Naive thymus-derived CD4-positive, alpha-beta T cell (primary cell): ENCODE results near the gene ZNF618. TPM values are rescaled to one million over a fixed set of nuclear protein-coding genes. Genes with fewer than 3 reads are reported as not detected.
A peak's percentile ranks its signal among the peaks of the same experiment; 100 is the strongest.

ENCODE experiments used
- ATAC-seq: fragments of 150-1000 bp; cut with Tn5 transposase; 2 replicates; pipeline ENCODE4 v1.10.0; 2021; ENCODE audit warnings: mild to moderate bottlenecking, moderate library complexity
- CTCF ChIA-PET: fragments of 350-600 bp; sonication (Branson Sonifier 250); formaldehyde crosslinking; loops from one replicate; lab custom pipeline; 2021; ENCODE audit warnings: antibody characterized with exemption; lab: Charles Lee
- POLR2A ChIA-PET: fragments of 350-600 bp; sonication (Branson Sonifier 250); formaldehyde crosslinking; loops from one replicate; lab custom pipeline; 2021; ENCODE audit warnings: antibody characterized with exemption, inconsistent platforms; lab: Charles Lee
- DNase-seq, 9 donors: peaks; one replicate each; pipeline versions ENCODE4 v3.0.0 to v3.0.0-alpha.2; 2020 to 2022; ENCODE audit warnings: mixed read lengths in 1 of 9
- H3K27ac ChIP-seq: one replicate; pipeline ENCODE4 v1.7.0; 2013; ENCODE audit warnings: mild to moderate bottlenecking, low read depth, low read length, moderate library complexity
- H3K27me3 ChIP-seq, 2 donors: one replicate each; pipeline ENCODE4 v1.7.0; 2013; ENCODE audit warnings: low read length in 2 of 2, mild to moderate bottlenecking in 2 of 2, moderate library complexity in 2 of 2; ENCODE audit not compliant: control insufficient read depth in 2 of 2, insufficient read depth in 2 of 2
- H3K36me3 ChIP-seq, 3 experiments: 1 replicate in 2 of 3; 2 replicates in 1 of 3; pipeline ENCODE4 v1.7.0; 2013; ENCODE audit warnings: low read length in 3 of 3, mild to moderate bottlenecking in 3 of 3, moderate library complexity in 1 of 3; ENCODE audit not compliant: insufficient read depth in 3 of 3, control insufficient read depth in 2 of 3
- H3K4me1 ChIP-seq, 2 donors: one replicate each; pipeline ENCODE4 v1.7.0; 2013; ENCODE audit warnings: low read length in 2 of 2, mild to moderate bottlenecking in 2 of 2, moderate library complexity in 1 of 2; ENCODE audit not compliant: control insufficient read depth in 2 of 2, insufficient read depth in 2 of 2
- H3K4me3 ChIP-seq: 2 replicates; pipeline ENCODE4 v1.7.0; 2013; ENCODE audit warnings: mild to moderate bottlenecking, low read length
- H3K9me3 ChIP-seq, 3 experiments: 1 replicate in 2 of 3; 2 replicates in 1 of 3; pipeline ENCODE4 v1.7.0; 2013; ENCODE audit warnings: low read length in 3 of 3; ENCODE audit not compliant: control insufficient read depth in 2 of 3
- H3K27ac Mint-ChIP-seq, 9 donors: one replicate each; pipeline ENCODE4 v1.8.0; 2020 to 2022; ENCODE audit warnings: mixed read lengths in 9 of 9, mild to moderate bottlenecking in 8 of 9, moderate library complexity in 5 of 9, inconsistent platforms in 2 of 9
- H3K27me3 Mint-ChIP-seq, 5 donors: one replicate each; pipeline ENCODE4 v1.8.0; 2021 to 2022; ENCODE audit warnings: mixed read lengths in 5 of 5, mild to moderate bottlenecking in 1 of 5
- H3K36me3 Mint-ChIP-seq, 5 donors: one replicate each; pipeline ENCODE4 v1.8.0; 2020 to 2022; ENCODE audit warnings: mixed read lengths in 5 of 5, mild to moderate bottlenecking in 3 of 5, inconsistent platforms in 1 of 5
- H3K4me1 Mint-ChIP-seq, 7 donors: one replicate each; pipeline ENCODE4 v1.8.0; 2020 to 2022; ENCODE audit warnings: mixed read lengths in 7 of 7, mild to moderate bottlenecking in 3 of 7, inconsistent platforms in 1 of 7
- H3K4me3 Mint-ChIP-seq, 10 donors: one replicate each; pipeline ENCODE4 v1.8.0; 2020 to 2022; ENCODE audit warnings: mild to moderate bottlenecking in 10 of 10, mixed read lengths in 10 of 10, moderate library complexity in 6 of 10, inconsistent platforms in 2 of 10
- H3K9me3 Mint-ChIP-seq, 11 donors: one replicate each; pipeline ENCODE4 v1.8.0; 2020 to 2022; ENCODE audit warnings: mixed read lengths in 11 of 11, mild to moderate bottlenecking in 4 of 11, inconsistent platforms in 1 of 11, moderate library complexity in 1 of 11
- intact Hi-C, 2 donors: fragments of 100-400 bp; cut with micrococcal nuclease; formaldehyde crosslinking; loops; one replicate each; pipeline ENCODE4 v1.15.1; 2023
- polyA plus RNA-seq, 2 donors: library from polyadenylated mRNA; unstranded; fragments of 300-500 nt; fragmentation: Illumina TruSeq; gene quantifications; one replicate each; pipeline ENCODE4 v1.2.3, GENCODE V29; 2021
- total RNA-seq, 6 experiments: library from RNA in 5 of 6; stranded (reverse) in 5 of 6; gene quantifications; 1 replicate in 5 of 6; 2 replicates in 1 of 6; pipeline ENCODE4 v1.2.3 and lab custom pipeline; 2021 to 2026

Gene ZNF618
- total and polyA plus RNA-seq, 7 experiments from 2014 or later = 0.17 to 3.3 (median 1.1) TPM

GRCh38 chr9:113990570-113990907 lies 114.4 kb downstream of the ZNF618 start:
- CTCF ChIA-PET = no interaction called here
- no peak for ATAC-seq
- peaks cover 0 to 17% (median 4%) of the 10 kb centered on the region in 7 donors for H3K4me1 Mint-ChIP-seq

GRCh38 chr9:113990975-113991471 lies 114.9 kb downstream of the ZNF618 start:
- intact Hi-C loops = no loop called here
- H3K27me3 Mint-ChIP-seq = peaks cover 0 to 7% (median 4%) of the 10 kb centered on the region in 5 donors
- H3K4me3 Mint-ChIP-seq = no peak overlapping the region
- H3K4me1 Mint-ChIP-seq = peaks cover 0 to 17% (median 4%) of the 10 kb centered on the region in 7 donors
- peaks cover 0 to 4% (median 0%) of the 10 kb centered on the region in 5 donors for H3K36me3 Mint-ChIP-seq
- Histone ChIP-seq H3K27me3 (no peaks in the 10 kb centered on the region), H3K36me3 (no peaks in the 10 kb centered on the region), H3K4me3 (no peak overlapping the region), H3K27ac (no peak overlapping the region), H3K4me1 (no peaks in the 10 kb centered on the region), H3K9me3 (no peaks in the 10 kb centered on the region)
- ATAC-seq (no peak), DNase-seq (no peak)
- H3K9me3 Mint-ChIP-seq = no peaks in the 10 kb centered on the region
- POLR2A ChIA-PET = no interaction called here
- CTCF ChIA-PET = no interaction called here
- no peak overlapping the region for H3K27ac Mint-ChIP-seq

More at GRCh38 chr9:113990570-113990907, 114.4 kb downstream of the ZNF618 start:
- Histone ChIP-seq H3K9me3 (no peaks in the 10 kb centered on the region), H3K4me1 (no peaks in the 10 kb centered on the region), H3K4me3 (no peak overlapping the region), H3K27ac (no peak overlapping the region), H3K27me3 (no peaks in the 10 kb centered on the region), H3K36me3 (no peaks in the 10 kb centered on the region)
- intact Hi-C loops = no loop called here
- peaks cover 0 to 7% (median 4%) of the 10 kb centered on the region in 5 donors for H3K27me3 Mint-ChIP-seq
- POLR2A ChIA-PET = no interaction called here
- H3K36me3 Mint-ChIP-seq = peaks cover 0 to 4% (median 0%) of the 10 kb centered on the region in 5 donors
- no peak overlapping the region for H3K4me3 Mint-ChIP-seq
- no peaks in the 10 kb centered on the region for H3K9me3 Mint-ChIP-seq
- DNase-seq = no peak
- H3K27ac Mint-ChIP-seq = no peak overlapping the region

- ChIA-PET CTCF (no interaction called here), POLR2A (no interaction called here)
- peaks cover 0 to 17% (median 4%) of the 10 kb centered on the region in 7 donors for H3K4me1 Mint-ChIP-seq
- DNase-seq (no peak), ATAC-seq (no peak)
- Histone ChIP-seq H3K27ac (no peak overlapping the region), H3K36me3 (no peaks in the 10 kb centered on the region), H3K9me3 (no peaks in the 10 kb centered on the region), H3K27me3 (no peaks in the 10 kb centered on the region), H3K4me3 (no peak overlapping the region), H3K4me1 (no peaks in the 10 kb centered on the region)
- intact Hi-C loops = no loop called here
- no peak overlapping the region for H3K4me3 Mint-ChIP-seq
- H3K27me3 Mint-ChIP-seq = peaks cover 0 to 7% (median 4%) of the 10 kb centered on the region in 5 donors
- H3K36me3 Mint-ChIP-seq = peaks cover 0 to 4% (median 0%) of the 10 kb centered on the region in 5 donors
- H3K9me3 Mint-ChIP-seq = no peaks in the 10 kb centered on the region
- peak overlapping the region in 1 of 9 donors; percentile 49 for H3K27ac Mint-ChIP-seq
Observed at GRCh38 chr9:113991714-113992113, 115.6 kb downstream of the ZNF618 start.

GRCh38 chr9:113992276-113992951 lies 116.3 kb downstream of the ZNF618 start:
- Mint-ChIP-seq H3K4me1 (peaks cover 0 to 17% (median 4%) of the 10 kb centered on the region in 7 donors), H3K36me3 (peaks cover 0 to 4% (median 0%) of the 10 kb centered on the region in 5 donors), H3K27me3 (peaks cover 0 to 7% (median 4%) of the 10 kb centered on the region in 5 donors), H3K9me3 (no peaks in the 10 kb centered on the region), H3K4me3 (no peak overlapping the region), H3K27ac (no peak overlapping the region)
- Histone ChIP-seq H3K4me1 (no peaks in the 10 kb centered on the region), H3K27me3 (no peaks in the 10 kb centered on the region), H3K27ac (no peak overlapping the region), H3K9me3 (no peaks in the 10 kb centered on the region), H3K36me3 (no peaks in the 10 kb centered on the region), H3K4me3 (no peak overlapping the region)
- POLR2A ChIA-PET = no interaction called here
- CTCF ChIA-PET = no interaction called here
- DNase-seq (no peak), ATAC-seq (peak; percentile 45)
- intact Hi-C loops = no loop called here

GRCh38 chr9:113992994-113993393 lies 116.9 kb downstream of the ZNF618 start:
- Histone ChIP-seq H3K4me3 (no peak overlapping the region), H3K27ac (no peak overlapping the region), H3K9me3 (no peaks in the 10 kb centered on the region), H3K27me3 (no peaks in the 10 kb centered on the region), H3K4me1 (no peaks in the 10 kb centered on the region), H3K36me3 (no peaks in the 10 kb centered on the region)
- Mint-ChIP-seq H3K4me3 (no peak overlapping the region), H3K4me1 (peaks cover 0 to 17% (median 4%) of the 10 kb centered on the region in 7 donors), H3K36me3 (peaks cover 0 to 4% (median 0%) of the 10 kb centered on the region in 5 donors), H3K27ac (no peak overlapping the region), H3K9me3 (no peaks in the 10 kb centered on the region), H3K27me3 (peaks cover 0 to 7% (median 4%) of the 10 kb centered on the region in 5 donors)
- POLR2A ChIA-PET = no interaction called here
- intact Hi-C loops = no loop called here
- CTCF ChIA-PET = no interaction called here
- ATAC-seq = peak; percentile 62
- no peak for DNase-seq

- H3K36me3 Mint-ChIP-seq = peaks cover 0 to 4% (median 0%) of the 10 kb centered on the region in 5 donors
- Histone ChIP-seq H3K27me3 (no peaks in the 10 kb centered on the region), H3K9me3 (no peaks in the 10 kb centered on the region), H3K36me3 (no peaks in the 10 kb centered on the region), H3K27ac (no peak overlapping the region), H3K4me3 (no peak overlapping the region), H3K4me1 (no peaks in the 10 kb centered on the region)
- H3K27me3 Mint-ChIP-seq = peaks cover 0 to 7% (median 4%) of the 10 kb centered on the region in 5 donors
- intact Hi-C loops = no loop called here
- H3K9me3 Mint-ChIP-seq = no peaks in the 10 kb centered on the region
- no peak overlapping the region for H3K27ac Mint-ChIP-seq
- ChIA-PET CTCF (no interaction called here), POLR2A (no interaction called here)
- H3K4me3 Mint-ChIP-seq = no peak overlapping the region
- H3K4me1 Mint-ChIP-seq = peaks cover 0 to 17% (median 4%) of the 10 kb centered on the region in 7 donors
- ATAC-seq = no peak
- DNase-seq = no peak
Observed at GRCh38 chr9:113993838-113994540, 117.9 kb downstream of the ZNF618 start.
